Transverse colon (tissue), 4 donors: ENCODE measurements around the gene PBXIP1. TPM values are rescaled to one million over a fixed set of nuclear protein-coding genes. Genes with fewer than 3 reads are reported as not detected.

ENCODE experiments used
- DNase-seq: peaks from one replicate; pipeline ENCODE4 v3.0.0-alpha.2; 2019
- H3K27ac ChIP-seq, 4 donors: fragments of 200-600 bp; sonication (generic); 2 replicates each; pipeline ENCODE4 v1.5.1; 2016 to 2018; ENCODE audit warnings: inconsistent platforms in 4 of 4
- H3K27me3 ChIP-seq: fragments of 200-600 bp; sonication (generic); 2 replicates; pipeline ENCODE4 v1.5.1; 2017; ENCODE audit warnings: inconsistent platforms
- H3K36me3 ChIP-seq, 4 donors: fragments of 200-600 bp; sonication (generic); 2 replicates each; pipeline ENCODE4 v1.5.1; 2017 to 2019; ENCODE audit warnings: inconsistent platforms in 4 of 4
- H3K4me1 ChIP-seq, 4 donors: fragments of 200-600 bp; sonication (generic); 2 replicates each; pipeline ENCODE4 v1.5.1; 2017 to 2020; ENCODE audit warnings: inconsistent platforms in 4 of 4
- H3K4me3 ChIP-seq, 4 donors: fragments of 200-600 bp; sonication (generic); 1 replicate in 1 of 4; 2 replicates in 3 of 4; pipeline versions ENCODE4 v1.5.1 to v1.6.1; 2017 to 2019; ENCODE audit warnings: inconsistent platforms in 4 of 4
- H3K9me3 ChIP-seq, 2 donors: fragments of 200-600 bp; sonication (generic); 2 replicates each; pipeline ENCODE4 v1.5.1; 2017 to 2019; ENCODE audit warnings: inconsistent platforms in 2 of 2
- CTCF ChIP-seq, 5 experiments: fragments of 200-600 bp in 3 of 5; fragments of 450-650 bp in 2 of 5; sonication (generic) in 3 of 5; IDR thresholded peaks; 1 replicate in 2 of 5; 2 replicates in 3 of 5; pipeline ENCODE4 v1.5.1; 2016 to 2017; ENCODE audit warnings: antibody characterized with exemption in 5 of 5, inconsistent platforms in 3 of 5, mild to moderate bottlenecking in 2 of 5, moderate library complexity in 1 of 5
- EP300 ChIP-seq: sonication (generic); formaldehyde crosslinking; IDR thresholded peaks from one replicate; pipeline ENCODE4 v1.6.1; 2017; ENCODE audit warnings: antibody characterized with exemption, low read depth
- POLR2A ChIP-seq: fragments of 450-650 bp; IDR thresholded peaks from one replicate; pipeline ENCODE4 v1.6.1; 2016; ENCODE audit warnings: antibody characterized with exemption, mild to moderate bottlenecking, moderate library complexity
- POLR2AphosphoS5 ChIP-seq, 3 donors: sonication (generic); formaldehyde crosslinking; IDR thresholded peaks; one replicate each; pipeline ENCODE4 v1.6.1; 2016; ENCODE audit warnings: antibody characterized with exemption in 3 of 3
- WGBS, 2 donors: methylation state at CpG; one replicate each; pipeline ENCODE4 v1.1.5; 2018; ENCODE audit warnings: low coverage in 1 of 2; 5-methylcytosine and 5-hydroxymethylcytosine counted together
- in situ Hi-C, 4 donors: fragments of 200-750 bp; cut with MboI; loops; one replicate each; pipeline versions ENCODE4 v1.15.0 to v1.15.1; 2017; ENCODE audit warnings: low sequenced_read_pairs in 3 of 4, low pct_ligation_motif_present in 1 of 4, low pct_unique_long_range_greater_than_20kb in 1 of 4
- intact Hi-C: fragments of 100-400 bp; cut with DNase I; formaldehyde crosslinking; loops from one replicate; pipeline ENCODE4 v1.15.1; 2023; ENCODE audit warnings: low total_unique reads
- total RNA-seq, 4 donors: library from RNA; depleted of rRNA; stranded (reverse); fragments of >200 nt; gene quantifications; one replicate each; pipeline ENCODE4 v1.1.0, GENCODE V29; 2016

The PBXIP1 gene
- total RNA-seq, 4 donors from 2014 or later = 54.1 to 94.1 (median 83.6) TPM

- TF ChIP-seq POLR2A (no peak), EP300 (no peak), POLR2AphosphoS5 (IDR thresholded peaks at IDR 0.05) (no peak), CTCF (IDR thresholded peaks at IDR 0.05) (no peak)
- in situ Hi-C loops = no loop called here
- Histone ChIP-seq H3K27me3 (no peaks in the 10 kb centered on the region), H3K4me3 (no peak overlapping the region), H3K4me1 (peaks cover 0 to 10% (median 5%) of the 10 kb centered on the region in 4 donors), H3K9me3 (no peaks in the 10 kb centered on the region), H3K27ac (no peak overlapping the region), H3K36me3 (peaks cover 0 to under 1% (median 0%) of the 10 kb centered on the region in 4 donors)
- DNase-seq = no peak
- 86 to 89% methylated on average over 3 to 11 of the region's 14 CpGs for WGBS, 2 donors
- intact Hi-C loops = no loop called here
These were observed 37.0 kb upstream of the PBXIP1 start for GRCh38 chr1:154992721-154993571.

DNA sequence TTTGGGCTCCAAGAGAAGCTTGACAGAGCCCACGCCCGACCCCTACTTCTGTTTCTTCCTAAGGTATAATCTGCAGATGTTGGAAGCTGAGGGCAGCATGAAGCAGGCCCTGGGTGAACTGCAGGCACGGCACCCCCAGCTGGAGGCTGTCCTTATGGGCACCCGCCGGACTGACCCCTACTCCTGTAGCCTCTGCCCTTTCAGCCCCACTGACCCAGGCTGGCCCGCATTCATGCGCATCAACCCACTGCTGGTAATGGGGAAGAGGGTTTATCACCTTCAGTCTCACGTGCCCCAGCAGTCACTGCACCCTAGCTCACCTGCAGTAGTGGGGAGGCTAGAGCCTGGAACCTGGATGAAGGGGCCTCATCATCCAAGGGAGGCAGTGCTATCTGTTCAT lies 34.4 kb upstream of the PBXIP1 start:
- no peak for TF ChIP-seq CTCF (IDR thresholded peaks at IDR 0.05)
- TF ChIP-seq POLR2AphosphoS5 (IDR thresholded peaks at IDR 0.05) = no peak
- no peak for TF ChIP-seq POLR2A
- no peak for TF ChIP-seq EP300
- no peaks in the 10 kb centered on the region for H3K27me3 ChIP-seq

DNA sequence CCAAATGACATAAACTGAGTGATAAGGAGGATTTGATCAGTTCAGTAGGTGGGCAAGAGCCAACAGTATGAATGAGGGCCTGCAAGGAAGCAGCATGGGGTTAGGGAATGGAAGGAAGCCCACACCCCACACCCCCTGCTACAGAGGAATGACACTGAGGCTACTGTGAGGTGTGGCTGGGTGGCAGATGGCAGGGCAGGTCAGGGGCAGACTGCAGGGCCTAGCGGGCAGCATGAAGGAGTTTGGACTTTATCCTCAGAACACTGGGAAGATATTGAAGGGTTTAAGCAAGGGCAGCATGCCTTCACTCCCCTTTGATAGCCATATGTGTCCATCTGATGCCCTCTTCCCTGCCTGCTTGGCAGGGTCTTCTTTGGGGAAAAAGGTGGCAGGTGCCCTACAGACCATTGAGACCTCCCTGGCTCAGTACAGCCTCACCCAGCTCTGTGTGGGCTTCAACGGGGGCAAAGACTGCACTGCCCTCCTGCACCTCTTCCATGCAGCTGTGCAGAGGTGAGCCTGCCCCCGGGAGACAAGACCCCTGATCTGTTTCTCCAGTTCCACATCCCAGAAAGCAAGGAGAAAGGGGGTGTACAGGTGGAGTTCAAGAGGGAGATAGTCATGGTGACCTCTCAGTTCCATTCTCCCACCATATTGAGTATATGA lies 33.4 kb upstream of the PBXIP1 start:
- no peak overlapping the region for H3K4me3 ChIP-seq
- no peaks in the 10 kb centered on the region for H3K9me3 ChIP-seq
- intact Hi-C loops (no loop called here), in situ Hi-C loops (no loop called here)
- DNase-seq = no peak
- H3K4me1 ChIP-seq = peaks cover under 1 to 12% (median 6%) of the 10 kb centered on the region in 4 donors
- H3K27ac ChIP-seq = no peak overlapping the region
- TF ChIP-seq POLR2AphosphoS5 (IDR thresholded peaks at IDR 0.05) (peak in 1 of 3 donors; percentile 10), EP300 (no peak)
- no peaks in the 10 kb centered on the region for H3K27me3 ChIP-seq
- peaks cover 0 to 9% (median 0%) of the 10 kb centered on the region in 4 donors for H3K36me3 ChIP-seq
- WGBS, 2 donors = 74% methylated on average over 3 of the region's 3 CpGs; no CpG with 5 or more reads in 1 of the 2 donors

More for the DNA sequence above, 34.4 kb upstream of the PBXIP1 start:
- no peak overlapping the region for H3K4me3 ChIP-seq
- in situ Hi-C loops = no loop called here
- H3K27ac ChIP-seq = no peak overlapping the region
- DNase-seq = no peak
- no peaks in the 10 kb centered on the region for H3K9me3 ChIP-seq
- H3K36me3 ChIP-seq = peaks cover 0 to 9% (median 0%) of the 10 kb centered on the region in 4 donors
- intact Hi-C loops = no loop called here
- H3K4me1 ChIP-seq = peaks cover 0 to 8% (median 4%) of the 10 kb centered on the region in 4 donors
- 91% methylated on average over 7 of the region's 8 CpGs; no CpG with 5 or more reads in 1 of the 2 donors for WGBS, 2 donors

- intact Hi-C loops (no loop called here), in situ Hi-C loops (no loop called here)
- DNase-seq = no peak
- H3K4me3 ChIP-seq = no peak overlapping the region
- WGBS, 2 donors = 87% methylated on average over 17 of the region's 17 CpGs; no CpG with 5 or more reads in 1 of the 2 donors
- H3K27me3 ChIP-seq = no peaks in the 10 kb centered on the region
- peaks cover 0 to 9% (median 0%) of the 10 kb centered on the region in 4 donors for H3K36me3 ChIP-seq
- peaks cover 7 to 21% (median 15%) of the 10 kb centered on the region in 4 donors for H3K4me1 ChIP-seq
- no peak overlapping the region for H3K27ac ChIP-seq
- H3K9me3 ChIP-seq = no peaks in the 10 kb centered on the region
- TF ChIP-seq POLR2AphosphoS5 (IDR thresholded peaks at IDR 0.05) = no peak
- TF ChIP-seq EP300 = no peak
- TF ChIP-seq POLR2A = no peak
- TF ChIP-seq CTCF (IDR thresholded peaks at IDR 0.05) = no peak
These were observed 32.4 kb upstream of the PBXIP1 start for GRCh38 chr1:154988058-154988954.
